DLD1 (cell line): ENCODE results near the gene WDR54.

ENCODE experiments used
- in situ Hi-C: cut with HindIII; loops from 2 replicates; pipeline ENCODE4 v1.10.0; 2017; ENCODE audit warnings: low sequenced_read_pairs

The WDR54 gene

GRCh38 chr2:74421221-74421870, at the start of gene WDR54, which contains the start of gene C2orf81:
Gene WDR54 (plus strand): TSS chr2:74421730. CDS start chr2:74422154, 424 bp downstream.
Gene C2orf81 (minus strand): TSS chr2:74421619. CDS start chr2:74421560, 59 bp downstream.
- in situ Hi-C loops: no loop called here

- in situ Hi-C loops: no loop called here
Measured at GRCh38 chr2:74372674-74373073, 48.9 kb upstream of the WDR54 start.

GRCh38 chr2:74373221-74373676, 48.3 kb upstream of the WDR54 start:
- in situ Hi-C loops: no loop called here

- in situ Hi-C loops: no loop called here
Measured at GRCh38 chr2:74373985-74374384, 47.5 kb upstream of the WDR54 start.

- in situ Hi-C loops: no loop called here
Measured at GRCh38 chr2:74374509-74375205, 46.9 kb upstream of the WDR54 start.

- in situ Hi-C loops: no loop called here
Measured at GRCh38 chr2:74375838-74376237, 45.7 kb upstream of the WDR54 start.

- in situ Hi-C loops: no loop called here
Measured at GRCh38 chr2:74378007-74378406, 43.5 kb upstream of the WDR54 start.

- in situ Hi-C loops: no loop called here
Measured at GRCh38 chr2:74379851-74380789, 41.4 kb upstream of the WDR54 start, which contains the start of gene DCTN1. Gene DCTN1 (minus strand): TSS chr2:74380311. CDS start chr2:74380037, 274 bp downstream.

- in situ Hi-C loops: no loop called here
Measured at GRCh38 chr2:74381751-74382150, 39.8 kb upstream of the WDR54 start.

- in situ Hi-C loops: no loop called here
Measured at GRCh38 chr2:74383254-74383653, 38.3 kb upstream of the WDR54 start.

- in situ Hi-C loops: no loop called here
Measured at GRCh38 chr2:74384051-74384450, 37.5 kb upstream of the WDR54 start.

GRCh38 chr2:74385396-74385795, 36.1 kb upstream of the WDR54 start:
- in situ Hi-C loops: no loop called here

GRCh38 chr2:74387346-74387745, 34.2 kb upstream of the WDR54 start:
- in situ Hi-C loops: no loop called here

- in situ Hi-C loops: no loop called here
Measured at GRCh38 chr2:74390606-74391005, 30.9 kb upstream of the WDR54 start.

GRCh38 chr2:74391209-74391579, 30.3 kb upstream of the WDR54 start:
- in situ Hi-C loops: no loop called here

- in situ Hi-C loops: no loop called here
Measured at GRCh38 chr2:74391580-74392448, 29.7 kb upstream of the WDR54 start.

- in situ Hi-C loops: no loop called here
Measured at GRCh38 chr2:74392449-74392743, 29.1 kb upstream of the WDR54 start.

- in situ Hi-C loops: no loop called here
Measured at GRCh38 chr2:74393525-74393924, 28.0 kb upstream of the WDR54 start.

- in situ Hi-C loops: no loop called here
Measured at GRCh38 chr2:74396149-74396548, 25.4 kb upstream of the WDR54 start.

GRCh38 chr2:74399785-74400184, 21.7 kb upstream of the WDR54 start:
- in situ Hi-C loops: no loop called here
